Activated naive CD4-positive, alpha-beta T cell treated with anti-CD3 and anti-CD28 coated beads for 36 hours (primary cell): ENCODE measurements around the gene ST3GAL4. TPM values are rescaled to one million over a fixed set of nuclear protein-coding genes. Genes with fewer than 3 reads are reported as not detected.
"Not testable (repeated sequence)": the region's sequence is repeated elsewhere in the genome, so short reads cannot be mapped to it uniquely, and the experiment has no call there.

Source experiments
- CTCF ChIA-PET: fragments of 350-600 bp; sonication (Branson Sonifier 250); formaldehyde crosslinking; loops from one replicate; lab custom pipeline; 2021; ENCODE audit warnings: antibody characterized with exemption; lab: Charles Lee
- DNase-seq: peaks from one replicate; pipeline ENCODE4 v3.0.0-alpha.2; 2020
- H3K27ac Mint-ChIP-seq: one replicate; pipeline ENCODE4 v1.8.0; 2021; ENCODE audit warnings: mild to moderate bottlenecking, mixed read lengths
- H3K27me3 Mint-ChIP-seq: one replicate; pipeline ENCODE4 v1.8.0; 2021; ENCODE audit warnings: low read depth, mixed read lengths
- H3K36me3 Mint-ChIP-seq: one replicate; pipeline ENCODE4 v1.8.0; 2021; ENCODE audit warnings: low read depth, mixed read lengths
- H3K4me1 Mint-ChIP-seq: one replicate; pipeline ENCODE4 v1.8.0; 2021; ENCODE audit warnings: low read depth, mixed read lengths
- H3K4me3 Mint-ChIP-seq: one replicate; pipeline ENCODE4 v1.8.0; 2021; ENCODE audit warnings: mild to moderate bottlenecking, moderate library complexity, mixed read lengths
- H3K9me3 Mint-ChIP-seq: one replicate; pipeline ENCODE4 v1.8.0; 2021; ENCODE audit warnings: mixed read lengths
- intact Hi-C: fragments of 100-400 bp; cut with micrococcal nuclease; formaldehyde crosslinking; loops from one replicate; pipeline ENCODE4 v1.15.1; 2023
- total RNA-seq, 2 experiments: library from RNA; stranded (reverse); gene quantifications; one replicate each; pipeline ENCODE4 v1.2.3, GENCODE V29; 2021

The ST3GAL4 gene, protein sequence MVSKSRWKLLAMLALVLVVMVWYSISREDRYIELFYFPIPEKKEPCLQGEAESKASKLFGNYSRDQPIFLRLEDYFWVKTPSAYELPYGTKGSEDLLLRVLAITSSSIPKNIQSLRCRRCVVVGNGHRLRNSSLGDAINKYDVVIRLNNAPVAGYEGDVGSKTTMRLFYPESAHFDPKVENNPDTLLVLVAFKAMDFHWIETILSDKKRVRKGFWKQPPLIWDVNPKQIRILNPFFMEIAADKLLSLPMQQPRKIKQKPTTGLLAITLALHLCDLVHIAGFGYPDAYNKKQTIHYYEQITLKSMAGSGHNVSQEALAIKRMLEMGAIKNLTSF
- 1 to 10 TPM; 7.6 to 8.0 TPM for total RNA-seq

DNA sequence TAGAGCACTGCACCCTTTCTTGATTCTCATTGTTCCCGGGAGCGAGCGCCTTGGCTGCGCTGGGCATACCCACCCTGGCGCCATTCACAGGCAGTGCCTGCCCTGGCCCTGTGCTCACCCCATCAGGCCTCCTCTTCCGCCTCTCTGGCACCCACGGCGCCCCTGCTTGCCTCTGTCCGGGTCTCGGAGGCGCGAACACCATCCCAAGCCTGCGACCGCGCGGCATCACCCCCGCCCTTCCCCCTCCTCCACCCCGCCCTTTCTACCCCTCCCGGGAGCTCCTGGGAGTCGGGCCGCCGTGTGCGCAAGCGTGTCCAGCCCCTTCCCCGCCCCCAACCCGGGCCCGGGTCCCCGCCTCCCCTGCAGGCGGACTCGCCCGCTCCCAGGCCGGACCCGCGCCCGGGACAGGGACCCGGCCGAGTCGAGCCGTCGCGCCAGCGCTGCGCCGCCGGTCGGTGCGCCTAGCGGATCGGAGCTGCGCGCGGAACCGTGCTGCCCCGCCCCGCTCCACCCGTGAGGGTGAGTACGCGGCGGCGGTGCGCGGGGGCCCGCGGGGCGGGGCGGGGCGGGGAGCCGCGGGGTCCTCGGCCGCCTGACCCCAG lies at the start of gene ST3GAL4:
Gene ST3GAL4, plus strand, starts transcription at position 363 of the 602 bp plus-strand sequence. CDS start 50,470 bp downstream, outside the sequence.
- DNase-seq, result peak; percentile 76
- intact Hi-C loops, result loop anchor here (1.0 to 5.0 kb wide), 3 partner anchors 62 to 144 kb away; partner anchors contain the start of genes FAM118B, RPUSD4 and TIRAP
- Mint-ChIP-seq H3K4me1 (peaks cover 33% of the 10 kb centered on the region), H3K27ac (peak within 1 kb of the TSS; percentile 82), H3K9me3 (no peaks in the 10 kb centered on the region), H3K4me3 (peak within 1 kb of the TSS; percentile 91), H3K27me3 (no peaks in the 10 kb centered on the region), H3K36me3 (peaks cover 15% of the 10 kb centered on the region)
- CTCF ChIA-PET, result interaction anchor here (1.2 to 3.7 kb wide), 2 partner anchors 41 to 44 kb away, joined by 3 to 19 read pairs; no protein-coding TSS in a partner anchor

DNA sequence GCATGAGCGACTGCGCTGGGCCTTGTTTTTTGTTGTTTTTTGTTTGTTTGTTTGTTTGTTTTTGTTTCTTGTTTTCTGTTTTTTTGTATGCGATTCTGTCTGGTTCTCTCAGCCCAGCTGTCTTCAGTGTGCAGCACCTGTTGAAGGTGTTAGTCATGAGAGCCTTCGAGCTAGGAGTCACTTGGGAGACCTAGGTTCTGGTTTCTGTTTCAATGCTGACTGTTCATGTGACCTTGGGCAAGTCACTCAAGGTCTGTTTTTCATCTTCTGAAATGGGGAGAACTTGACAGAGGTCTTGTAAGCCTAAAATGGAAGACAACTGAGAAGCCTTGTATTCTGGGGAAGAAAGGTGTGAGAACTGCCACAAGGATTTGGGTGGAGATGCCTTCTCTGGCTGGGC lies 49.8 kb upstream of the ST3GAL4 start:
- Mint-ChIP-seq H3K27ac (peak overlapping the region; percentile 9), H3K9me3 (no peaks in the 10 kb centered on the region), H3K36me3 (peaks cover 19% of the 10 kb centered on the region), H3K4me3 (peak overlapping the region; percentile 62), H3K4me1 (peaks cover 35% of the 10 kb centered on the region), H3K27me3 (no peaks in the 10 kb centered on the region)
- DNase-seq, result peak; percentile 53
- intact Hi-C loops, result no loop called here
- CTCF ChIA-PET, result interaction anchor here (0.6 to 8.3 kb wide), 4 partner anchors 10 to 176 kb away, joined by 4 to 98 read pairs (median 4); no protein-coding TSS in a partner anchor

DNA sequence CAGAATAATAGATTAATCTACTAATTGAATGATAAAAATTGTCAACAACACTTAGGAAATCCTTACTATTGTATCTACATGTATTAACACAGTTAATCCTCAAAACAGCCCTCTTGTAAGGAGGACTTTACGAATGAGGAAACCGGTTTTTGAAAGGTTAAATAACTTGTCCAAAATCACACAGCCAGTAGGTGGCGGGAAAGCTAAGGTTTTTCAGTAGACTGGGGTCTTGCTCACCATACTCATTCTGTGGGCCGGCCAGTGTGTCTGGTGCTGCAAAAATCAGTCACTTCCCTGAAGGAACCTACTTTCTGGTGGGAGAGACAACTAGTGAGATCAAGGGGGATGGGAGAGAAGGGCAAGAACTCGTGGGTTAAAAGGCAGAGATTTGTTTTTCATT lies 47.8 kb upstream of the ST3GAL4 start:
- peaks cover 32% of the 10 kb centered on the region for H3K4me1 Mint-ChIP-seq
- no peak overlapping the region for H3K4me3 Mint-ChIP-seq
- peak; percentile 49 for DNase-seq
- intact Hi-C loops, result no loop called here
- CTCF ChIA-PET, result interaction anchor here (1.6 to 8.3 kb wide), 2 partner anchors 11 to 174 kb away, joined by 7 to 98 read pairs; no protein-coding TSS in a partner anchor
- no peaks in the 10 kb centered on the region for H3K27me3 Mint-ChIP-seq
- H3K9me3 Mint-ChIP-seq, result no peaks in the 10 kb centered on the region
- H3K27ac Mint-ChIP-seq, result no peak overlapping the region
- peaks cover 22% of the 10 kb centered on the region for H3K36me3 Mint-ChIP-seq

DNA sequence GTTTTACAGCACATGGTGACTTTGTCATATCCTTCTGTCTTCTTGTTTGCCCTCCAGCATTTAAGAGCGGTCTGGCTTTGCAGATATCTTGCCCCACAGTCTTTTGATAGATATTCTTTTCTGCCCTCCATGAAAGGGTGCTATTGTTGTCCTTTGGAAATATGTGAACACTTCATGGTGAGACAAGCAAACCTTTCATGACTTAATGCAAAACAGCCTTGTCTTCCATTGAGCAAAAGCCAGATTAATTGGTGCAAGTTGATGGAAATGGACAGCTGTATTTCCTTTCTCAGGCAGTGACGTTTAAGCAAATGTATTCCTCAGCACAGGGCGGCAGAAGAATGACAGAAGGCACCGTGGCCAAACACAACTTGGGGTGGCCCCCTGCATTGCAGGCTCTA lies 47.2 kb upstream of the ST3GAL4 start:
- CTCF ChIA-PET, result interaction anchor here (1.6 to 8.3 kb wide), 2 partner anchors 11 to 174 kb away, joined by 7 to 98 read pairs; no protein-coding TSS in a partner anchor
- Mint-ChIP-seq H3K9me3 (no peaks in the 10 kb centered on the region), H3K27ac (no peak overlapping the region), H3K36me3 (peaks cover 23% of the 10 kb centered on the region), H3K4me3 (no peak overlapping the region), H3K27me3 (no peaks in the 10 kb centered on the region), H3K4me1 (peaks cover 28% of the 10 kb centered on the region)
- intact Hi-C loops, result no loop called here
- DNase-seq, result no peak

DNA sequence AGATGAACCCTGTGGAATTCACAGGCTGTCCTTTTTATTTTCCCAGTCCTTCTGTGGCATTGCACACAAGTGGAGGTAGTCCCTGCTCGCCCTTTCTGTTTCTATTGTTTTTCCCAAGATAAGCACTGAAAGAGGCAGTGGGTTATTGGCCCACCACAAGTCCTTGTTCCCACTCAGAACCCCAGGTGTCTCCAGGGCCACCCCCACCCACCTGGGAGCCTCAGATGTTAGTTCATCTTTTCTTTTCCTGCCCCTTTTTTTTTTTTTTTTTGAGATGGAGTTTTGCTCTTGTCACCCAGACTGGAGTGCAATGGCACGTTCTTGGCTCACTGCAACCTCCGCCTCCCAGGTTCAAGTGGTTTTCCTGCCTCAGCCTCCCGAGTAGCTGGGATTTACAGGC lies 46.7 kb upstream of the ST3GAL4 start:
- CTCF ChIA-PET, result interaction anchor here (1.4 to 8.3 kb wide), 2 partner anchors 13 to 173 kb away, joined by 5 to 98 read pairs; no protein-coding TSS in a partner anchor
- H3K27ac Mint-ChIP-seq, result not testable (repeated sequence)

DNA sequence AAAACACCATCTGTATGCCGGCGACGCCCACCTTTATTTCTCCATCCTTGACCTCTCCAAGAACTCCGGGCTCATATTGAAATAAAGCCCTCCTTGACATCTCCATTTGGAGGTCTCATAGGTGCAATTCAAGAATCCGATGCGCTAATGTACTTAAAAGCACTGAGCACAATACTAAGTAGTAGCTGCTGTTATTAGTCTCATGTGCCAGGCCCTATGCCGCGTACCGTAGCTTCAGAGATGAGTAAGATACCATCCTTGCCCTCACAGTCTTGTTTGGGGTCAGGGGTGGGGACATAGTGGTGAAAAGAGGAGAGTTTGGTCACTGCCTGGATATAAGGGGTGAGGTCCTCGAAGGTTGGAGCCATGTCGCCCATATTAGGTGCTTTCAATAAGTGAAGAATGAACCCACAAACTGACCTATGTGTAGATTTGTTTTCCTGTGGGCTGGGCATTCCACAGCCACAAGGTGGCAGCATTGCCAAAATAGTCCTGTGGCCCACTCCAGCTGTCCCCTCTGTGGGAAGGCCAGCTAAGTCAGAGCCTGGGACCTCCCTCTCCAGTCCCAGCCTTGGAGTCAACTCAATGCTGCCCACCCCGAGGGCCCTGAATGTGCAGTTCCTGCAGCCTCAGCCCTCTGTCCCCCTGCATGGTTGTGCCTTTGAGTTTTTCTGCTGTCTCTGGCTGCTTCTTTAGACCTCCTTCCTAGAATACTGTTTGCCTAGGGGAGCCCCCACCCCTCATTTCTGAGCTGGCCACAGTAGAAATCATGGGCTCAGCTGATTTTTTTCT lies 45.1 kb upstream of the ST3GAL4 start:
- no peaks in the 10 kb centered on the region for H3K27me3 Mint-ChIP-seq
- H3K36me3 Mint-ChIP-seq, result peaks cover 30% of the 10 kb centered on the region
- no peak overlapping the region for H3K27ac Mint-ChIP-seq

More for the DNA sequence above, 46.7 kb upstream of the ST3GAL4 start:
- DNase-seq, H3K9me3 Mint-ChIP-seq, H3K27me3 Mint-ChIP-seq, H3K4me3 Mint-ChIP-seq, intact Hi-C loops: not testable (repeated sequence)
- Mint-ChIP-seq H3K4me1 (peaks cover 27% of the 10 kb centered on the region), H3K36me3 (peaks cover 22% of the 10 kb centered on the region)

DNA sequence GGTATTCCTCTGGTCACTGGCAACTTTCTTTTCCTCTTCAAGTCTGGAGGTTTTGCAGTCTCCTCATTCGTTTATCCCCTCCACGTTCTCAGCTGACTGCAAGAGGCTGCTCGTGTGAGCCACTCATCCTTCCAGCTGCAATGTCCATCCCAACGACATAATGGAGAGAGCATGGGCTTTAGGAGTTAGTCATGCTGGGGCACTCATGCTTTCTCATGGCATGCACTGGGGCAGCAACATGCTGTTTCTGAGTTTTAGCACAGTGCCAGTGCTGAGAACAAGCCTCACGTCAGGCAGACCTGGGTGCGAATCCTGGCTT lies 44.5 kb upstream of the ST3GAL4 start:
- intact Hi-C loops, result loop anchor here (1.0 to 10.0 kb wide), 2 partner anchors 169 to 684 kb away; no protein-coding TSS in a partner anchor
- no peak for DNase-seq
- Mint-ChIP-seq H3K27me3 (no peaks in the 10 kb centered on the region), H3K9me3 (peaks cover 5% of the 10 kb centered on the region), H3K27ac (no peak overlapping the region), H3K4me1 (peaks cover 13% of the 10 kb centered on the region), H3K4me3 (no peak overlapping the region), H3K36me3 (peaks cover 30% of the 10 kb centered on the region)
- CTCF ChIA-PET, result interaction anchor here (0.6 to 8.3 kb wide), 18 partner anchors 8 to 250 kb away, joined by 3 to 98 read pairs (median 6); partner anchors contain the start of gene ST3GAL4

More for the DNA sequence above, 45.1 kb upstream of the ST3GAL4 start:
- intact Hi-C loops, result loop anchor here (1.0 to 10.0 kb wide), 2 partner anchors 170 to 684 kb away; no protein-coding TSS in a partner anchor
- peaks cover 18% of the 10 kb centered on the region for H3K4me1 Mint-ChIP-seq
- no peak overlapping the region for H3K4me3 Mint-ChIP-seq
- DNase-seq, result peak; percentile 70
- CTCF ChIA-PET, result interaction anchor here (0.6 to 8.3 kb wide), 20 partner anchors 9 to 250 kb away, joined by 3 to 98 read pairs (median 5); partner anchors contain the start of gene ST3GAL4
- peaks cover 3% of the 10 kb centered on the region for H3K9me3 Mint-ChIP-seq

DNA sequence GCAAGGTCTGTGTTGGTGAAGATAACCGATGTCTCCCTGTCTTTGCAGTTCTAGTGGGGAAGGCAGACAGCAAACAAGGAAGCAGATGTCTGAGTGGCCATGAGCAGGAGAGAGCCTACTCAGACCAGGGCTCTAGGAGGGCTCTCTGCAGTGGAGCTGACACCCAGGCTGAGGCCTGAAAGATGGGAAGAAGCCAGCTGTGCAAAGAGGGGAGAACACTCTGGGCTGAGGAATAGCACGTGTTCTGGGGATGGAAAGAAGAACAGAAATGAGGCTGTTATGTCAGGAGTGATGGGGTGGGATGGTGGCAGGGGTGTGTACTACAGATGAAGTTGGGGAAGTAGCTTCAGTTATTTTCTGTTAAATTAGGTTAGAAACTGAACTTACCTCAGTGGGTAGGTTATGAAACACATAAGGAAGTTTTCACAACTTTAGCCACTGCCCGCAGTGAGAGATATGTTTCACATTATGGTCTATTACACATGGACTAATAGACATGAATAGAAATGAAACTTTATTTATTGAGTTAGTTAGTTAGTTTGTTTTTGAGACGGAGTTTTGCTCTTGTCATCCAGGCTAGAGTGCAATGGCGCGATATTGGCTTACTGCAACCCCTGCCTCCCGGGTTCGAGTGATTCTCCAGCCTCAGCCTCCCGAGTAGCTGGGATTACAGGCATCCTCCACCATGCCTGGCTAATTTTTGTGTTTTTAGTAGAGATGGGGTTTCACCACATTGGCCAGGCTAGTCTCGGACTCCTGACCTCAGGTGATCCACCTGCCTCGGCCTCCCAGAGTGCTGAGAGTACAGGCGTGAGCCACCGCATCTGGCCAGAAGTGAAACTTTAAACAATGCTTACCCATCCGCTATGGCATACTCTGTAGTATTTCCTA lies 43.8 kb upstream of the ST3GAL4 start:
- DNase-seq, result no peak
- intact Hi-C loops, result loop anchor here (10.0 kb wide), 1 partner anchor 683 kb away; no protein-coding TSS in a partner anchor
- no peak overlapping the region for H3K27ac Mint-ChIP-seq
- peaks cover 35% of the 10 kb centered on the region for H3K36me3 Mint-ChIP-seq
- no peak overlapping the region for H3K4me3 Mint-ChIP-seq
- H3K4me1 Mint-ChIP-seq, result peaks cover 15% of the 10 kb centered on the region
- CTCF ChIA-PET, result interaction anchor here (0.7 to 8.3 kb wide), 13 partner anchors 7 to 251 kb away, joined by 3 to 98 read pairs (median 7); partner anchors contain the start of gene ST3GAL4
- peaks cover 10% of the 10 kb centered on the region for H3K9me3 Mint-ChIP-seq
- no peaks in the 10 kb centered on the region for H3K27me3 Mint-ChIP-seq

DNA sequence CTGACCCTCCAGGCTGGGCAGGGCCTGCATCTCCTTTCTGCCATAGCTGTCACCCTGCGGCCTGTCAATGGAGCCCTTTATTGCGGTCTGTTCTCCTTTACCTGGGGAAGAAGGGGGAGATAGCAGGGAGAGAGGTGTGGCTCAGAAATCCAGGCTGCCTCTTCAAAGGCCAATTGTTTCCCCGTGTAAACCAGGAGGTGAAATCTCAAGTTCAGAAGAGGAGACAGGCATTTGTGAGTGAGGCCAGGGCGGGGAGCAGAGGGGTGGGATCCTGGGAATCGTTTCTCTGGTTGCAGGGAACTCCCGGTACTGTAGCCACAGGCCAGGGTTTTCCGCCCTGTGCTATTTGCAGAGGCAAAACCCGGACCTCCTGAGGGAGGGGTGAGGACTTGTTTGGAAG lies 42.5 kb upstream of the ST3GAL4 start:
- no peak overlapping the region for H3K27ac Mint-ChIP-seq
- intact Hi-C loops, result loop anchor here (10.0 kb wide), 1 partner anchor 682 kb away; no protein-coding TSS in a partner anchor
- no peak overlapping the region for H3K4me3 Mint-ChIP-seq
- no peaks in the 10 kb centered on the region for H3K27me3 Mint-ChIP-seq
- peaks cover 40% of the 10 kb centered on the region for H3K36me3 Mint-ChIP-seq
- H3K9me3 Mint-ChIP-seq, result peaks cover 10% of the 10 kb centered on the region
- CTCF ChIA-PET, result interaction anchor here (2.4 to 8.3 kb wide), 3 partner anchors 8 to 169 kb away, joined by 5 to 98 read pairs (median 19); partner anchors contain the start of gene ST3GAL4
- no peak for DNase-seq
- peaks cover 19% of the 10 kb centered on the region for H3K4me1 Mint-ChIP-seq

DNA sequence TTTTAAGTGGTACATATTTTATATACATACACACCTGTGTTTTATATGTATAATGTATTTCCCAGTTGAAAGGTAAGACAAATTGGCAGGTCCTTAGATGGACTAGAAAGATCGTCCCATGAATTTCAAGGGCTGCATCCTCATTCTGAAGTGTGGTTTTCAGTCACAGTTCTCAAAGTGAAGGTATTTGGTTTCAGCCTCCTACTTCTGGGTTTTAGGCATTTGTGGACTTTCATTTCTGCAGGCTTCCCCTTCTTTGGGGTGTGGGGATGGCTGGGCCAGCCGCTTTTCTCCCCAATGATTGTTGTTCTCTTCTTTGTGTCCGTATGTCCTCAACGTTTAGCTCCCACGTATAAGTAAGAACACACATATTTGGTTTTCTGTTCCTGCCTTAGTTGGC lies 41.7 kb upstream of the ST3GAL4 start:
- H3K9me3 Mint-ChIP-seq, result peaks cover 10% of the 10 kb centered on the region
- peaks cover 27% of the 10 kb centered on the region for H3K4me1 Mint-ChIP-seq
- no peak for DNase-seq
- intact Hi-C loops, result loop anchor here (10.0 kb wide), 1 partner anchor 681 kb away; no protein-coding TSS in a partner anchor
- H3K36me3 Mint-ChIP-seq, result peaks cover 40% of the 10 kb centered on the region
- CTCF ChIA-PET, result interaction anchor here (0.9 to 8.3 kb wide), 2 partner anchors 42 to 168 kb away, joined by 3 to 98 read pairs; partner anchors contain the start of gene ST3GAL4
- no peak overlapping the region for H3K4me3 Mint-ChIP-seq
- H3K27me3 Mint-ChIP-seq, result no peaks in the 10 kb centered on the region
- H3K27ac Mint-ChIP-seq, result no peak overlapping the region
